NAMALWA (cell line): Measurements from ENCODE around the gene OTOG.

ENCODE experiments used
- DNase-seq: peaks from one replicate; pipeline ENCODE4 v3.0.0-alpha.2; 2015; ENCODE audit warnings: low spot score

Gene OTOG

GRCh38 chr11:17633279-17633986 lies 86.4 kb downstream of the OTOG start:
- peak; percentile 30 for DNase-seq

GRCh38 chr11:17633987-17634775 lies 87.1 kb downstream of the OTOG start:
- DNase-seq: no peak

GRCh38 chr11:17634776-17635550 lies 87.9 kb downstream of the OTOG start:
- DNase-seq: no peak

GRCh38 chr11:17635551-17635938 lies 88.5 kb downstream of the OTOG start:
- no peak for DNase-seq

- no peak for DNase-seq
These were observed 89.7 kb downstream of the OTOG start for GRCh38 chr11:17636721-17637120.

- DNase-seq: no peak
These were observed 90.8 kb downstream of the OTOG start for GRCh38 chr11:17637901-17638300.

- DNase-seq: no peak
These were observed 91.3 kb downstream of the OTOG start for GRCh38 chr11:17638311-17638710.

GRCh38 chr11:17639091-17639490 lies 92.0 kb downstream of the OTOG start:
- DNase-seq: no peak

- no peak for DNase-seq
These were observed 92.7 kb downstream of the OTOG start for GRCh38 chr11:17639781-17640180.

GRCh38 chr11:17640493-17641164 lies 93.6 kb downstream of the OTOG start:
- DNase-seq: no peak

- DNase-seq: no peak
These were observed 94.8 kb downstream of the OTOG start for GRCh38 chr11:17641792-17642350.

GRCh38 chr11:17642370-17642769 lies 95.3 kb downstream of the OTOG start:
- no peak for DNase-seq

GRCh38 chr11:17642980-17643379 lies 95.9 kb downstream of the OTOG start:
- no peak for DNase-seq

GRCh38 chr11:17643506-17644405 lies 96.7 kb downstream of the OTOG start:
- no peak for DNase-seq

GRCh38 chr11:17645190-17645970 lies 98.3 kb downstream of the OTOG start:
- DNase-seq: no peak

GRCh38 chr11:17646451-17647145 lies 99.5 kb downstream of the OTOG start:
- no peak for DNase-seq

GRCh38 chr11:17648528-17648927 lies 101.5 kb downstream of the OTOG start:
- no peak for DNase-seq

GRCh38 chr11:17649261-17649660 lies 102.2 kb downstream of the OTOG start:
- DNase-seq: no peak

- DNase-seq: no peak
These were observed 102.6 kb downstream of the OTOG start for GRCh38 chr11:17649696-17650095.
